ENCODE data around the gene TDRD7.

TDRD7 gene

GRCh38 chr9:97512966-97513560, 101.2 kb downstream of the TDRD7 start:
- Histone ChIP-seq H3K27ac (replicated peaks; ENCODE audit: low read length) (no peak overlapping the region), H3K9ac (ENCODE audit: low read depth, low read length, poor library complexity) (no peak overlapping the region), H4K91ac (ENCODE audit: low read depth, low read length, poor library complexity) (no peak overlapping the region), H3K4ac (ENCODE audit: low read length) (no peak overlapping the region), H2AK5ac (ENCODE audit: low read depth, low read length) (no peak overlapping the region), H4K8ac (ENCODE audit: low read depth, low read length) (no peak overlapping the region), H3K79me1 (ENCODE audit: low read depth, low read length) (no peaks in the 10 kb centered on the region), H2BK15ac (ENCODE audit: low read length) (no peak overlapping the region), H3K23ac (ENCODE audit: low read depth, low read length, poor library complexity) (no peak overlapping the region), H2AFZ (ENCODE audit: low read length) (no peak overlapping the region), H3K4me3 (ENCODE audit: low read length in 2 of 2) (no peak overlapping the region), H3K4me2 (ENCODE audit: insufficient read depth, low read length, poor library complexity, severe bottlenecking) (no peak overlapping the region), H3K9me3 (replicated peaks in 1 of 2; ENCODE audit: control insufficient read depth in 2 of 2, insufficient read depth in 1 of 2, low read depth in 1 of 2, low read length in 2 of 2) (no peaks in the 10 kb centered on the region), H3K27me3 (ENCODE audit: control insufficient read depth in 3 of 3, insufficient read depth in 3 of 3, low read depth in 1 of 3, low read length in 3 of 3) (peaks cover 0 to 4% (median 2%) of the 10 kb centered on the region in 3 experiments), H2BK5ac (ENCODE audit: low read length) (no peak overlapping the region), H3K18ac (ENCODE audit: low read length) (no peak overlapping the region), H2BK120ac (ENCODE audit: low read depth, low read length) (no peak overlapping the region), H3K36me3 (replicated peaks in 1 of 2; ENCODE audit: control insufficient read depth in 2 of 2, insufficient read depth in 2 of 2, low read length in 2 of 2) (no peaks in the 10 kb centered on the region), H3K14ac (ENCODE audit: low read length) (no peak overlapping the region), H3K4me1 (ENCODE audit: control insufficient read depth in 2 of 2, insufficient read depth in 1 of 2, low read depth in 1 of 2, low read length in 2 of 2) (peaks cover 5 to 10% of the 10 kb centered on the region in 2 donors), H2BK12ac (ENCODE audit: low read length) (no peak overlapping the region)
- DNase-seq (ENCODE audit: low spot score): no peak
- WGBS, 2 donors (ENCODE audit: extremely low coverage in 2 of 2, insufficient read length in 2 of 2, insufficient replicate concordance in 1 of 2): no CpG with 5 or more reads among the region's 8 CpGs

- Histone ChIP-seq H3K36me3 (replicated peaks in 1 of 2; ENCODE audit: control insufficient read depth in 2 of 2, insufficient read depth in 2 of 2, low read length in 2 of 2) (no peaks in the 10 kb centered on the region), H2BK12ac (ENCODE audit: low read length) (no peak overlapping the region), H3K4ac (ENCODE audit: low read length) (no peak overlapping the region), H3K79me1 (ENCODE audit: low read depth, low read length) (no peaks in the 10 kb centered on the region), H3K14ac (ENCODE audit: low read length) (no peak overlapping the region), H3K23ac (ENCODE audit: low read depth, low read length, poor library complexity) (no peak overlapping the region), H4K8ac (ENCODE audit: low read depth, low read length) (no peak overlapping the region), H3K9ac (ENCODE audit: low read depth, low read length, poor library complexity) (no peak overlapping the region), H3K9me3 (replicated peaks in 1 of 2; ENCODE audit: control insufficient read depth in 2 of 2, insufficient read depth in 1 of 2, low read depth in 1 of 2, low read length in 2 of 2) (no peaks in the 10 kb centered on the region), H3K27ac (replicated peaks; ENCODE audit: low read length) (no peak overlapping the region), H3K18ac (ENCODE audit: low read length) (peak overlapping the region; percentile 36), H4K91ac (ENCODE audit: low read depth, low read length, poor library complexity) (no peak overlapping the region), H3K4me2 (ENCODE audit: insufficient read depth, low read length, poor library complexity, severe bottlenecking) (no peak overlapping the region), H2BK120ac (ENCODE audit: low read depth, low read length) (no peak overlapping the region), H2AK5ac (ENCODE audit: low read depth, low read length) (no peak overlapping the region), H2BK5ac (ENCODE audit: low read length) (peak overlapping the region; percentile 35), H3K27me3 (ENCODE audit: control insufficient read depth in 3 of 3, insufficient read depth in 3 of 3, low read depth in 1 of 3, low read length in 3 of 3) (peaks cover 0 to 8% (median 2%) of the 10 kb centered on the region in 3 experiments), H2BK15ac (ENCODE audit: low read length) (no peak overlapping the region), H3K4me1 (ENCODE audit: control insufficient read depth in 2 of 2, insufficient read depth in 1 of 2, low read depth in 1 of 2, low read length in 2 of 2) (peaks cover 5 to 10% of the 10 kb centered on the region in 2 donors), H2AFZ (ENCODE audit: low read length) (no peak overlapping the region), H3K4me3 (ENCODE audit: low read length in 2 of 2) (no peak overlapping the region)
- no peak for DNase-seq (ENCODE audit: low spot score)
- no CpG with 5 or more reads among the region's 9 CpGs for WGBS, 2 donors (ENCODE audit: extremely low coverage in 2 of 2, insufficient read length in 2 of 2, insufficient replicate concordance in 1 of 2)
Observed at GRCh38 chr9:97514531-97514930, 102.6 kb downstream of the TDRD7 start.

GRCh38 chr9:97515662-97516061, 103.8 kb downstream of the TDRD7 start:
- H3K79me1 ChIP-seq (ENCODE audit: low read depth, low read length): no peaks in the 10 kb centered on the region
- H2BK15ac ChIP-seq (ENCODE audit: low read length): no peak overlapping the region
- DNase-seq (ENCODE audit: low spot score): no peak
- no peaks in the 10 kb centered on the region for H3K9me3 ChIP-seq (replicated peaks in 1 of 2; ENCODE audit: control insufficient read depth in 2 of 2, insufficient read depth in 1 of 2, low read depth in 1 of 2, low read length in 2 of 2)
- H3K23ac ChIP-seq (ENCODE audit: low read depth, low read length, poor library complexity): no peak overlapping the region
- no peak overlapping the region for H4K91ac ChIP-seq (ENCODE audit: low read depth, low read length, poor library complexity)
- H3K9ac ChIP-seq (ENCODE audit: low read depth, low read length, poor library complexity): no peak overlapping the region
- H3K4ac ChIP-seq (ENCODE audit: low read length): no peak overlapping the region
- peaks cover 0 to 16% (median 2%) of the 10 kb centered on the region in 3 experiments for H3K27me3 ChIP-seq (ENCODE audit: control insufficient read depth in 3 of 3, insufficient read depth in 3 of 3, low read depth in 1 of 3, low read length in 3 of 3)
- H3K4me3 ChIP-seq (ENCODE audit: low read length in 2 of 2): no peak overlapping the region
- peaks cover 5 to 10% of the 10 kb centered on the region in 2 donors for H3K4me1 ChIP-seq (ENCODE audit: control insufficient read depth in 2 of 2, insufficient read depth in 1 of 2, low read depth in 1 of 2, low read length in 2 of 2)
- no peak overlapping the region for H2BK120ac ChIP-seq (ENCODE audit: low read depth, low read length)
- WGBS, 2 donors (ENCODE audit: extremely low coverage in 2 of 2, insufficient read length in 2 of 2, insufficient replicate concordance in 1 of 2): no CpG with 5 or more reads among the region's 6 CpGs
- no peak overlapping the region for H2AFZ ChIP-seq (ENCODE audit: low read length)
- H3K36me3 ChIP-seq (replicated peaks in 1 of 2; ENCODE audit: control insufficient read depth in 2 of 2, insufficient read depth in 2 of 2, low read length in 2 of 2): no peaks in the 10 kb centered on the region
- H3K4me2 ChIP-seq (ENCODE audit: insufficient read depth, low read length, poor library complexity, severe bottlenecking): no peak overlapping the region
- H2BK12ac ChIP-seq (ENCODE audit: low read length): no peak overlapping the region
- no peak overlapping the region for H2BK5ac ChIP-seq (ENCODE audit: low read length)
- H3K18ac ChIP-seq (ENCODE audit: low read length): no peak overlapping the region
- no peak overlapping the region for H3K27ac ChIP-seq (replicated peaks; ENCODE audit: low read length)
- H3K14ac ChIP-seq (ENCODE audit: low read length): no peak overlapping the region
- no peak overlapping the region for H2AK5ac ChIP-seq (ENCODE audit: low read depth, low read length)
- H4K8ac ChIP-seq (ENCODE audit: low read depth, low read length): no peak overlapping the region

- Histone ChIP-seq H3K36me3 (replicated peaks in 1 of 2; ENCODE audit: control insufficient read depth in 2 of 2, insufficient read depth in 2 of 2, low read length in 2 of 2) (no peaks in the 10 kb centered on the region), H3K14ac (ENCODE audit: low read length) (no peak overlapping the region), H3K9ac (ENCODE audit: low read depth, low read length, poor library complexity) (no peak overlapping the region), H2BK12ac (ENCODE audit: low read length) (no peak overlapping the region), H4K8ac (ENCODE audit: low read depth, low read length) (no peak overlapping the region), H2BK15ac (ENCODE audit: low read length) (peak overlapping the region; percentile 26), H3K23ac (ENCODE audit: low read depth, low read length, poor library complexity) (no peak overlapping the region), H3K4me3 (ENCODE audit: low read length in 2 of 2) (no peak overlapping the region), H3K9me3 (replicated peaks in 1 of 2; ENCODE audit: control insufficient read depth in 2 of 2, insufficient read depth in 1 of 2, low read depth in 1 of 2, low read length in 2 of 2) (no peaks in the 10 kb centered on the region), H3K79me1 (ENCODE audit: low read depth, low read length) (no peaks in the 10 kb centered on the region), H3K27me3 (ENCODE audit: control insufficient read depth in 3 of 3, insufficient read depth in 3 of 3, low read depth in 1 of 3, low read length in 3 of 3) (peaks cover 0 to 19% (median 2%) of the 10 kb centered on the region in 3 experiments), H2BK120ac (ENCODE audit: low read depth, low read length) (no peak overlapping the region), H2AK5ac (ENCODE audit: low read depth, low read length) (no peak overlapping the region), H3K4ac (ENCODE audit: low read length) (no peak overlapping the region), H3K18ac (ENCODE audit: low read length) (peak overlapping the region; percentile 52), H2AFZ (ENCODE audit: low read length) (no peak overlapping the region), H3K27ac (replicated peaks; ENCODE audit: low read length) (no peak overlapping the region), H2BK5ac (ENCODE audit: low read length) (no peak overlapping the region), H3K4me1 (ENCODE audit: control insufficient read depth in 2 of 2, insufficient read depth in 1 of 2, low read depth in 1 of 2, low read length in 2 of 2) (peaks cover 5 to 10% of the 10 kb centered on the region in 2 donors), H3K4me2 (ENCODE audit: insufficient read depth, low read length, poor library complexity, severe bottlenecking) (no peak overlapping the region), H4K91ac (ENCODE audit: low read depth, low read length, poor library complexity) (no peak overlapping the region)
- DNase-seq (ENCODE audit: low spot score): no peak
- no CpG with 5 or more reads among the region's 8 CpGs for WGBS, 2 donors (ENCODE audit: extremely low coverage in 2 of 2, insufficient read length in 2 of 2, insufficient replicate concordance in 1 of 2)
Observed at GRCh38 chr9:97516111-97516510, 104.2 kb downstream of the TDRD7 start.
